Ascending aorta (tissue), 2 donors: Measurements from ENCODE around the gene KAT2A. TPM values are rescaled to one million over a fixed set of nuclear protein-coding genes. Genes with fewer than 3 reads are reported as not detected.

Source experiments
- DNase-seq, 2 donors: peaks; one replicate each; pipeline ENCODE4 v3.0.0-alpha.2; 2019; ENCODE audit warnings: low spot score in 2 of 2
- H3K27ac ChIP-seq, 2 donors: fragments of 200-600 bp; sonication (generic); one replicate each; pipeline ENCODE4 v1.5.1; 2016 to 2017; ENCODE audit warnings: mild to moderate bottlenecking in 1 of 2
- H3K27me3 ChIP-seq: fragments of 200-600 bp; sonication (generic); one replicate; pipeline ENCODE4 v1.5.1; 2017
- H3K36me3 ChIP-seq, 2 donors: fragments of 200-600 bp; sonication (generic); one replicate each; pipeline ENCODE4 v1.5.1; 2016
- H3K4me1 ChIP-seq, 2 donors: fragments of 200-600 bp; sonication (generic); one replicate each; pipeline ENCODE4 v1.5.1; 2016 to 2017; ENCODE audit warnings: mild to moderate bottlenecking in 1 of 2
- H3K4me3 ChIP-seq, 2 donors: fragments of 200-600 bp; sonication (generic); one replicate each; pipeline ENCODE4 v1.5.1; 2016 to 2017; ENCODE audit warnings: mild to moderate bottlenecking in 1 of 2
- H3K9me3 ChIP-seq, 2 donors: fragments of 200-600 bp; sonication (generic); one replicate each; pipeline ENCODE4 v1.5.1; 2016
- intact Hi-C: fragments of 100-400 bp; cut with DNase I; formaldehyde crosslinking; loops from one replicate; pipeline ENCODE4 v1.15.1; 2023
- total RNA-seq: library from RNA; depleted of rRNA; stranded (reverse); fragments of >200 nt; gene quantifications from one replicate; pipeline ENCODE4 v1.1.0, GENCODE V29; 2016
- TF ChIP-seq, protein P1 (sequence below), 3 experiments: fragments of 200-600 bp in 2 of 3; fragments of 450-650 bp in 1 of 3; sonication (generic) in 2 of 3; IDR thresholded peaks; one replicate each; pipeline ENCODE4 v1.5.1; 2016 to 2019; ENCODE audit warnings: antibody characterized with exemption in 3 of 3, mild to moderate bottlenecking in 1 of 3, moderate library complexity in 1 of 3

KAT2A gene
- 94.3 TPM for total RNA-seq

- Histone ChIP-seq H3K27me3 (no peaks in the 10 kb centered on the region), H3K4me3 (peak within 1 kb of the TSS; percentile 87 to 98), H3K27ac (no peak within 1 kb of the TSS), H3K36me3 (peaks cover 10 to 25% of the 10 kb centered on the region in 2 donors), H3K9me3 (no peaks in the 10 kb centered on the region), H3K4me1 (peaks cover 0 to 16% of the 10 kb centered on the region in 2 donors)
- intact Hi-C loops = loop anchor here (5.0 kb wide), 1 partner anchor 36 kb away; no protein-coding TSS in a partner anchor
- DNase-seq = peak in 1 of 2 donors; percentile 87
- TF ChIP-seq, protein P1, sequence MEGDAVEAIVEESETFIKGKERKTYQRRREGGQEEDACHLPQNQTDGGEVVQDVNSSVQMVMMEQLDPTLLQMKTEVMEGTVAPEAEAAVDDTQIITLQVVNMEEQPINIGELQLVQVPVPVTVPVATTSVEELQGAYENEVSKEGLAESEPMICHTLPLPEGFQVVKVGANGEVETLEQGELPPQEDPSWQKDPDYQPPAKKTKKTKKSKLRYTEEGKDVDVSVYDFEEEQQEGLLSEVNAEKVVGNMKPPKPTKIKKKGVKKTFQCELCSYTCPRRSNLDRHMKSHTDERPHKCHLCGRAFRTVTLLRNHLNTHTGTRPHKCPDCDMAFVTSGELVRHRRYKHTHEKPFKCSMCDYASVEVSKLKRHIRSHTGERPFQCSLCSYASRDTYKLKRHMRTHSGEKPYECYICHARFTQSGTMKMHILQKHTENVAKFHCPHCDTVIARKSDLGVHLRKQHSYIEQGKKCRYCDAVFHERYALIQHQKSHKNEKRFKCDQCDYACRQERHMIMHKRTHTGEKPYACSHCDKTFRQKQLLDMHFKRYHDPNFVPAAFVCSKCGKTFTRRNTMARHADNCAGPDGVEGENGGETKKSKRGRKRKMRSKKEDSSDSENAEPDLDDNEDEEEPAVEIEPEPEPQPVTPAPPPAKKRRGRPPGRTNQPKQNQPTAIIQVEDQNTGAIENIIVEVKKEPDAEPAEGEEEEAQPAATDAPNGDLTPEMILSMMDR (IDR thresholded peaks at IDR 0.05) = no peak
These were observed at the start of gene KAT2A for GRCh38 chr17:42120770-42121769. TSS of gene KAT2A (minus strand) at chr17:42121367. CDS start at chr17:42121304, 63 bp downstream.

- intact Hi-C loops = no loop called here
These were observed 48.2 kb upstream of the KAT2A start for GRCh38 chr17:42169351-42169750.

GRCh38 chr17:42167807-42168206 is 46.6 kb upstream of the KAT2A start:
- TF ChIP-seq, protein P1 (IDR thresholded peaks at IDR 0.05) = no peak
- Histone ChIP-seq H3K4me3 (no peak overlapping the region), H3K27me3 (no peaks in the 10 kb centered on the region), H3K4me1 (no peaks in the 10 kb centered on the region), H3K9me3 (no peaks in the 10 kb centered on the region), H3K36me3 (no peaks in the 10 kb centered on the region), H3K27ac (no peak overlapping the region)
- intact Hi-C loops = no loop called here
- DNase-seq = no peak

More at GRCh38 chr17:42169351-42169750, 48.2 kb upstream of the KAT2A start:
- Histone ChIP-seq H3K27me3 (no peaks in the 10 kb centered on the region), H3K36me3 (no peaks in the 10 kb centered on the region), H3K4me3 (no peak overlapping the region), H3K27ac (no peak overlapping the region), H3K9me3 (no peaks in the 10 kb centered on the region), H3K4me1 (no peaks in the 10 kb centered on the region)
- TF ChIP-seq, protein P1 (IDR thresholded peaks at IDR 0.05) = no peak
- DNase-seq = no peak

- no peaks in the 10 kb centered on the region for H3K36me3 ChIP-seq
- intact Hi-C loops = no loop called here
- H3K9me3 ChIP-seq = no peaks in the 10 kb centered on the region
- DNase-seq = no peak
- TF ChIP-seq, protein P1 (IDR thresholded peaks at IDR 0.05) = no peak
- no peak overlapping the region for H3K27ac ChIP-seq
- H3K27me3 ChIP-seq = no peaks in the 10 kb centered on the region
- no peaks in the 10 kb centered on the region for H3K4me1 ChIP-seq
- no peak overlapping the region for H3K4me3 ChIP-seq
These were observed 45.1 kb upstream of the KAT2A start for GRCh38 chr17:42166196-42166763.

DNA sequence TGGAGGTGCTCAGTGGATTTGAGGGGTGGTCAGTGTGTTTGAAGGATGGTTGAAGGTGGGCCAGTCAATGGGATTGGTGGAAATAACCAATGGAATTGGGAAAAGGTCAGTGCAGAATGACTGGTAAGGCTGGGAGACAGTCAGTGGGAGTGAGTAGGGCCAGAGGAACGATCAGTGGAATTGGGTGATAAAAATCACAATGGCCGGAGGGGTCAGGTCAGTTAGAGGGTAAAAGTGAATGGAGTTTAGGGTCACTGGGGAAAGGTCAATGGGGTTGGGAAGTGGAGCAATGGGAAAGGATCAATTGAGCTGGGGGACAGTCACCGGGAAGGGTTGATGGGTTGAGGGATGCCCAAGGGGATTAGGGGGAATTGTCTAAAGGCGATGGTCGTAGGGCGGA is 44.6 kb upstream of the KAT2A start:
- no peak for DNase-seq
- no peaks in the 10 kb centered on the region for H3K27me3 ChIP-seq
- TF ChIP-seq, protein P1 (IDR thresholded peaks at IDR 0.05) = no peak
- no peak overlapping the region for H3K4me3 ChIP-seq
- H3K9me3 ChIP-seq = no peaks in the 10 kb centered on the region
- no peaks in the 10 kb centered on the region for H3K4me1 ChIP-seq
- intact Hi-C loops = no loop called here
- H3K27ac ChIP-seq = no peak overlapping the region
- H3K36me3 ChIP-seq = no peaks in the 10 kb centered on the region
